Large intestine (tissue), 3 donors: ENCODE measurements around the gene EXOSC10. TPM values are rescaled to one million over a fixed set of nuclear protein-coding genes. Genes with fewer than 3 reads are reported as not detected.
"Not testable (repeated sequence)": the region's sequence is repeated elsewhere in the genome, so short reads cannot be mapped to it uniquely, and the experiment has no call there.

Source experiments
- DNase-seq, 2 donors: peaks; one replicate each; pipeline versions ENCODE4 v3.0.0 to v3.0.0-alpha.2; 2013
- H3K27ac ChIP-seq: one replicate; pipeline ENCODE4 v1.5.1; 2013; ENCODE audit warnings: low read length
- H3K27me3 ChIP-seq: 2 replicates; pipeline ENCODE4 v1.6.1; 2013; ENCODE audit warnings: low read length; ENCODE audit not compliant: control insufficient read depth, insufficient read depth
- H3K36me3 ChIP-seq: 2 replicates; pipeline ENCODE4 v1.6.1; 2013; ENCODE audit warnings: low read length; ENCODE audit not compliant: control insufficient read depth, insufficient read depth
- H3K4me1 ChIP-seq: one replicate; pipeline ENCODE4 v1.6.1; 2013; ENCODE audit warnings: low read length; ENCODE audit not compliant: control insufficient read depth, insufficient read depth
- H3K4me3 ChIP-seq: one replicate; pipeline ENCODE4 v1.5.1; 2013; ENCODE audit warnings: low read length
- H3K9me3 ChIP-seq: one replicate; pipeline ENCODE4 v1.6.1; 2013; ENCODE audit warnings: mild to moderate bottlenecking, low read depth, low read length, moderate library complexity; ENCODE audit not compliant: control insufficient read depth
- WGBS: methylation state at CpG from one replicate; pipeline ENCODE4 v1.1.5; 2013; ENCODE audit warnings: low lambda C conversion rate; ENCODE audit not compliant: insufficient coverage; 5-methylcytosine and 5-hydroxymethylcytosine counted together
- polyA plus RNA-seq: library from polyadenylated mRNA; unstranded; fragments of 120-200 nt; gene quantifications from one replicate; pipeline ENCODE4 v1.2.1, GENCODE V29; 2013

Gene EXOSC10
- polyA plus RNA-seq, 1 donor = 66.6 TPM

GRCh38 chr1:11073398-11073797, 26.3 kb downstream of the EXOSC10 start:
- not testable (repeated sequence) for H3K4me1 ChIP-seq, H3K27me3 ChIP-seq, H3K27ac ChIP-seq, H3K9me3 ChIP-seq, DNase-seq, H3K4me3 ChIP-seq
- WGBS = 100% methylated on average over 1 of the region's 7 CpGs
- peaks cover 84% of the 10 kb centered on the region for H3K36me3 ChIP-seq

- Histone ChIP-seq H3K36me3 (peaks cover 88% of the 10 kb centered on the region), H3K27me3 (no peaks in the 10 kb centered on the region), H3K4me1 (no peaks in the 10 kb centered on the region), H3K27ac (no peak overlapping the region), H3K9me3 (no peaks in the 10 kb centered on the region), H3K4me3 (no peak overlapping the region)
- no peak for DNase-seq
- WGBS = no CpG with 5 or more reads among the region's 13 CpGs
Measured at GRCh38 chr1:11072216-11072917, 27.3 kb downstream of the EXOSC10 start.

DNA sequence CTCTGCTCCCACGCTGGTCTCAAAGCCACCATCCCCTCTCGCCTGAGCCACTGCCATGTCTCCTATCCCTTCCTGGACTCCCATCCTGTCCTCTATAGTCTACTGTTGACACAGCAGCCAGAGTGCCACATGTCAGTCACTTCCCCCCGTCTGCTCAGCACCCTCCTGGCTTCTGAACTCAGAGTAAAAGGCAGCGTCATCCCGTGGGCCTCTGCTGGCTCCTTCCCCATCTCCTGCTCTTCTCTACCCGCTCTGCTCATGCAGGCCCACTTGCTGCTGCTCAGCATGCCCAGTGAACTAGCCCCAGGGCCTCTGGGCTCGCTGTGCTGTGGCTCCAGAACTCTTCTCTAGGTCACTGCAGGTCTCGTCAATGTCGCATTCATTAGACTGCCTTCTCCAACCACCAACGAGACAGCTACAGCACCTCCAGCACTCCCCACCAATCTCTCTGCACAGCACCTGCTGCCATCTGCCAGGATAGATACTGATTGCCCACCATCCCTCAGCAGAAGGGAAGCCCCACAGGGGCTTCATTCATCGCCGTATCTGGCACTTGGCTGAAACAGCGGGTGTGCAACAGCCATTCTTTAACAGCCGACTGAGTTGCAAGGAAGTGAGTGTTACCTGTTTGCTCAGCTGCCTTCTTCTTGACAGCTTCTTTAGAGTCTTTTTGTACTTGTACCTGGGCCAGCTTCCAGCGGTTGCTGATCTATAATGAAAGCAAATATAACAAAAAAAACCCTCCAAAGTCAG, 28.0 kb downstream of the EXOSC10 start:
- DNase-seq = no peak
- Histone ChIP-seq H3K4me1 (no peaks in the 10 kb centered on the region), H3K27ac (no peak overlapping the region), H3K4me3 (no peak overlapping the region), H3K27me3 (no peaks in the 10 kb centered on the region), H3K36me3 (peaks cover 83% of the 10 kb centered on the region), H3K9me3 (no peaks in the 10 kb centered on the region)
- WGBS = no CpG with 5 or more reads among the region's 15 CpGs

GRCh38 chr1:11070876-11071275, 28.8 kb downstream of the EXOSC10 start:
- H3K9me3 ChIP-seq = no peaks in the 10 kb centered on the region
- H3K4me1 ChIP-seq = no peaks in the 10 kb centered on the region
- WGBS = no CpG with 5 or more reads among the region's 11 CpGs
- no peak overlapping the region for H3K4me3 ChIP-seq
- DNase-seq = no peak
- peaks cover 83% of the 10 kb centered on the region for H3K36me3 ChIP-seq
- no peak overlapping the region for H3K27ac ChIP-seq
- no peaks in the 10 kb centered on the region for H3K27me3 ChIP-seq

GRCh38 chr1:11068600-11069473, 30.8 kb downstream of the EXOSC10 start:
- Histone ChIP-seq H3K4me3 (no peak overlapping the region), H3K9me3 (no peaks in the 10 kb centered on the region), H3K27me3 (no peaks in the 10 kb centered on the region), H3K27ac (no peak overlapping the region), H3K4me1 (no peaks in the 10 kb centered on the region), H3K36me3 (peaks cover 78% of the 10 kb centered on the region)
- 100% methylated on average over 1 of the region's 17 CpGs for WGBS
- DNase-seq = no peak

DNA sequence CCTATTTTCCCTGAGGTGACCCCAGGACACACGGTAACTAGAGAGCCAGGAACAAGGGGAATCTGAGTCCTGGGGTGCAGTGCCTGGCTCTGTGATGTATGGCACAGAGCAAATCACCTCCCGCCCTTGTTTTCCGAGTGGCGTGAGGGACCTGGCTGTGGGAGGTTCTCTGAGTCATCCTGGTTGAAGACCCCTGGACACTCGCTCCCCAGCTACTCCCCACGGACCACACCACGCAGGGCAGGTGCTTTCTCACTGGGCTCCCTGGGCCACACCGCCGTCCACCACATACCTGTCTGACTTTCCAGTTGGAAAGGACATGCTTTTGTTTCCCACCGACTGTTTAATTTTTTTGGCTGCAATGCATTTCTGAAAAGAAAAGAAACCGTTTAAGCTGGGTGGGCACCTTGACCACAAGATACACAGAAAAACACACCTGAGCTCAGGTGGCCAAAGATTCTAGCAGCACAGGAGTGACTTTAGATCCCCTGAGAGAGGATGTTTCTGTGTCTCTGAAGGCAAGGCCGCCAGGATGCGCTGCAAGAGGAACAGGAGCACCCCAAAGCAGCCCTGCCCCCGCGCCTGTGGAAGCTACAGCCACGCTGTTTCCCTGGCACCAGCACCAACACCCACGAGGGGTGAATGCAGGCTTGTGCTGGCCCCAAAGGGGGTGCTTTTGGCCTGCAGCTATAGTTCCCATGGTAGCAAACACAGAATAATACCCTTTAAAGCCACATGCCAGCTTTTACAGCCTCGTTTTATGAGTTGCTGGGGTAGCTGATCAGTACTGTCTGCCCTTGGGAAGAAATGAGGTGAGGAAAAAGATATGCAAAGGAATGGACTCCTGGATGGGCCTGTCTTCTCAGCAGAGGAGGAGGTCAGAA, 31.7 kb downstream of the EXOSC10 start:
- H3K36me3 ChIP-seq = peaks cover 78% of the 10 kb centered on the region
- no peak overlapping the region for H3K27ac ChIP-seq
- WGBS = 100% methylated on average over 1 of the region's 18 CpGs
- no peak for DNase-seq
- no peaks in the 10 kb centered on the region for H3K9me3 ChIP-seq
- H3K27me3 ChIP-seq = no peaks in the 10 kb centered on the region
- H3K4me3 ChIP-seq = no peak overlapping the region
- H3K4me1 ChIP-seq = no peaks in the 10 kb centered on the region

- no peaks in the 10 kb centered on the region for H3K27me3 ChIP-seq
- no peak overlapping the region for H3K4me3 ChIP-seq
- no peaks in the 10 kb centered on the region for H3K9me3 ChIP-seq
- H3K36me3 ChIP-seq = peaks cover 59% of the 10 kb centered on the region
- no peak for DNase-seq
- WGBS = no CpG with 5 or more reads among the region's 1 CpG
- H3K27ac ChIP-seq = no peak overlapping the region
- H3K4me1 ChIP-seq = peaks cover 2% of the 10 kb centered on the region
Measured at GRCh38 chr1:11065796-11066195, 33.9 kb downstream of the EXOSC10 start.

DNA sequence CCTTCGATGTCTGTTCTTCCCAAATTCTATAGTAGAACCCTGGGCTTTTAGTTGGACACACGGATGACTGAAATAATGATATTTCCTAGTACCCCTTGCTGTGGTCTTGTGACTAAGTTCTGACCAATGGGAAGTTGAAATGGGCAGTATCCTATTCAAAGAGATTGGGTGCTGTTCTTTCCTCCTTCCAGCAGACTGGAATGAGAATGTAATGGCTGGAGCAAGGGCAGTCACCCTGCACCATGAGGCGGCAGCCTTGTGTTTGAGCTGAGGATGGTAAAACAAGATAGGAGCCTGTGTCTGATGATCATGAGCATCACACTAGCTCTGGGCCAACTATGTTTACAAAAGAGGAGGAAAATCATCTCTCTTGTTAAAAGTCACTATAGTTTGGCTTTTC, 34.7 kb downstream of the EXOSC10 start:
- no peak for DNase-seq
- no peaks in the 10 kb centered on the region for H3K9me3 ChIP-seq
- H3K4me1 ChIP-seq = peaks cover 3% of the 10 kb centered on the region
- no peaks in the 10 kb centered on the region for H3K27me3 ChIP-seq
- no peak overlapping the region for H3K27ac ChIP-seq
- WGBS = 80% methylated on average over 1 of the region's 3 CpGs
- no peak overlapping the region for H3K4me3 ChIP-seq
- H3K36me3 ChIP-seq = peaks cover 51% of the 10 kb centered on the region

GRCh38 chr1:11063937-11064537, 35.6 kb downstream of the EXOSC10 start:
- not testable (repeated sequence) for H3K4me1 ChIP-seq, H3K27me3 ChIP-seq, H3K27ac ChIP-seq, H3K9me3 ChIP-seq, DNase-seq, H3K4me3 ChIP-seq
- no CpG with 5 or more reads among the region's 18 CpGs for WGBS
- peaks cover 42% of the 10 kb centered on the region for H3K36me3 ChIP-seq
